Stimulated activated CD8-positive, alpha-beta memory T cell treated with anti-CD3 and anti-CD28 coated beads, Interleukin-7, amount 100 ng/mL, for 48 hours (primary cell): ENCODE measurements around the gene SEZ6L.

Experiments used
- DNase-seq, 2 donors: peaks; one replicate each; pipeline ENCODE4 v3.0.0-alpha.2; 2020; ENCODE audit warnings: low read depth in 1 of 2; ENCODE audit errors: extremely low read depth in 1 of 2

The SEZ6L gene

DNA sequence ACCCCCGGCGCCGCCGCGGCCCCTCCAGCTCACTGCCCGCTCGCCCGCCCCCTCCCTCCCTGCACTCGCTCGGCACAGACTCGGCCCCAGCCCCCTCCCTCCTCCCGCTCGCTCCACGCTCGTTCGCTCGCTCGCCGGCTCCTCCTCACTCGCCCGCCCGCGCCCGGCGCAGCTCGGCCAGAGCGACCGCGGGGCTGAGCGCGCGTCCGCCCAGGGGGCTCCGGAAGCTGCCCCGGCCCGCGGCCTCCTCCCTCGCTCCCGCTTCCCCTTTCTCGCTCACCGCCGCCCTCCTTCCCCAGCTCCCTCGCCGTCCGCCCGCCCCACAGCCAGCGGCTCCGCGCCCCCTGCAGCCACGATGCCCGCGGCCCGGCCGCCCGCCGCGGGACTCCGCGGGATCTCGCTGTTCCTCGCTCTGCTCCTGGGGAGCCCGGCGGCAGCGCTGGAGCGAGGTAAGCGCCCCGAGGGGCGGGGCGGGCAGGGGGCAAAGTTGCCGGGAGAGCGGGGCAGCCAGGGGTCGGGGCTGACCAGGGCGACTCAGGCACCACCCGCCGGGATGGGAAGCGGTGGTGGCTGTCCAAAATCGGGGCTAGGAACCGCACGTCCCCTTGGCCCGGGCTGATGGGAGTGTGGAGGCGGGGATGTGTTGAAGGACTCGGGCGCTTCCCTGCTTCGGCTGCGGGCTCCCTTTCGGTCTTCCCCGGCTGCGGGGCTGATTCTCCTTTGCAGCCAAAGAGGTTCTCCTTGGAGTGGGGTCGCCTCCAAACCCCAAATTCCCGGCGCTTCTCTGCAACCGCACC is at the start of gene SEZ6L:
Gene SEZ6L, plus strand, starts transcription at position 148 of the 797 bp plus-strand sequence. Its CDS starts 208 bp downstream, at position 356.
- DNase-seq: no peak

DNA sequence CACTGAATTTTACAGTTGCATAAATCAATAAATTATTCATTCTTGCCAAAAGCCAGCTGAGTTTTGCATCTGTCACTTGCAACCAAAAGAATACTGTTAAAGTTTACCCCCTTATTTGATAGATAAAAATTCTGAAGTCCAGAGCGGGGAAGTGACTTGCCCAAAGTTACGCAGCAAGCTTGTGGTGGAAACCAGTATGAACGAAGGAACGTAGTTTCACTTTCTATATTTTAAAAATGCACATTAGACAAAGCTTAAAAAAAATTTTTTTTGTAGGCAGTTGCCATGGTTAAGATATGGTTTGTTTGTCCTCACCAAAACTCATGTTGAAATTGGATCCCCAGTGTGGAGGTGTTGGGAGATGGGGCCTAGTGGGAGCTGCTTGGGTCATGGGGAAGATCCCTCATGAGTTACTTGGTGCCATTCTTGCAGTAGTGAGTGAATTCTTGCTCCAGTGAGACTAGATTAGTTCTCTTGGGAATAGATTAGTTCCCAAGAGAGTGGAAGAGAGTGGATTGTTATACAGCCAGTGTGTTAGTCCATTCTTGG is 46.3 kb upstream of the SEZ6L start:
- no peak for DNase-seq

DNA sequence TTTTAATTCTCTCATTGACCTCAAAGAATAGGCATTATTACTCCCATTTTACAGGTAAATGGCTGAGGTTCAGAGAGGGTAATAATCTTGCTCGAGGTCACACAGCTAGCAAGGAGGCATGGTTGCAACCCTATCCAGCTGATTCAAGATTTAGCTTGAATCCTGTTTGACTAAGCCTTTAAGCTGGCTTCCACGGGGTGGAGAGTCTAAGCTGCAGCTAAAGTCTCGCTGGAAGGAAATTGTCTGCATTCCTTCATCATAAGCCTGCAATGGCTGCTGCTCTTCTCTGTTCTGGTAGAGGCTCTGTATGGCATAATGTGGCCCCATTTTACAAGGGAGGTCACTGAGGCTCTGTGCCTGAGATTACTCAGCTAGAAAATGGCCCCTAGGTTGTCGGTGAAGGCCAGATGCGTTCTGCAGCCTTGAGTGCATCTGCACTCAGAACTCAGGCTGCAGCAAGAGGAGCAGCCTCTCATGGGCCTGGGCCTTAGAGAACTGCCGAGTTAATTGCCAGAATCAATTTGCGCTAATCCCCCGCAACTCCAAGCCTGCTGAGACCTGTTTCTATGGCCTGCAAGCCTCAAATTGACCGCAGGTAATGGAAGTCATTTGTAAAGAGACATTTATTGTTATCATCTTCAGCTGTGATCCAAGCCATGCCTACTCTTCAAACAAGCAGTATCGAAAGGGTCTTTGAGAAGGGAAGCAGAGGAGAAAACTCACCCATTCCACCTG is 44.1 kb upstream of the SEZ6L start:
- no peak for DNase-seq

DNA sequence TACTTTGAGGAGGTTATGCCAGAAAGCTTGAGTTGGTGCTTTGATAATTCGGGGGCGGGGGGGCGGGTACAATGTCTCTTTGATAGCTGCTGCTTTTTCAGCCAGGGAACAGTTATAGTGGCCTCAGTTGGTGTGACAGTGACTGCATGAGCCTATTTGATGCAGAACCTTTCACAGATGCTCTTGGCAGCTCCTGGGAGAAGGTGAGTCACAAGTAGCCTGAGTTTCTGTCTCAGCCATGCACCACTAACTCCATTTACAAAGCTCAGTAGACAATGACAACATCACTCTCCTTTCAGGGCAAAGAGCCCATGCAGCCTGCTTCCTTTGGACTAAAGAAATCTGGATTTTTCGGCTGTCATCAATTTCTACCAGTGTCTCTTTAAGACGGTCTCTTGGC is 42.1 kb upstream of the SEZ6L start:
- no peak for DNase-seq

DNA sequence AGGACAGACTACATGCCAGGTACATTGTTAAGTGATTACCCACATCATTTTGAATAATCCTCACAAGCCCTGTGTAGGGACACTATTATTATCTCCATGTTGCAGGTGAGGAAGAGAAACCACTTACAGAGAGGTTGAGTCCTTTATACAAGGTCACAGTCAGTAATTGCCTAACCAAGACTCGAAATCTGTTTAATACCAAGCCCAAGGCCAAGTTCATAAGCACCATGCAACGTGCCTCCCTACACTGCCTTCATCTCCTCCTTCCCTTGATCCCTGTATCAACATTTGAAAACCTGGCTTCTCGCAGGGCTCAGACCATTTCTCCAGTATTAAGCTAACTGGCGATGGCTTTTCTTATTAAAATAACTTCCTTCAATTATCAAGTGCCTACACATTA is 41.7 kb upstream of the SEZ6L start:
- no peak for DNase-seq

DNA sequence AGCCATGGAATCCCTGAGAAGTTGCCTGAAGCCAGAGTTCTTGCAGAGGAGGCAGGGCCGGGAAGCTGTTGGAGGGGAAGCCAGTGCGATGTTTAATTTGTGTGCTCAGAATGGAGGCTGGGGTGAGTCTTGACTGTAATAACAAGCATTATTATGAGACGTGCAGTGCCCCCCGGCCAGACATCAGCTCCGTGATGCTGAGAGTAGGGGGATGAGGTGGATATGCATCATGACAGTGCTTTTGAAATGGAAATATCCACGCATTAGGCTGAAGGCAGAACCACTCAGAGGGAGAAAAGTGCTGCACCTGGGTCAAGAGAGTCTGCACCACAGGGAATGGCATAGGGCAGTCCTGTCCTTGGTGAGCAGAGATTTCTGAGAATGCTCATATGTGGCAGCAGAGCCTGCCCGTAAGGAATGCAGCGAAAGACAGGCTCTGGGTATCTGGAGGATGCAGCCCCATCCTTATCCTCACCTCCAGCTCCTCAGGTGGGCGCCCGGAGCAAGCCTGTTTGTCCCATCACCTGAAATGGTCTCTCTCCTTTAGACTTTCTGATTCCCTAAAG is 37.6 kb upstream of the SEZ6L start:
- no peak for DNase-seq

DNA sequence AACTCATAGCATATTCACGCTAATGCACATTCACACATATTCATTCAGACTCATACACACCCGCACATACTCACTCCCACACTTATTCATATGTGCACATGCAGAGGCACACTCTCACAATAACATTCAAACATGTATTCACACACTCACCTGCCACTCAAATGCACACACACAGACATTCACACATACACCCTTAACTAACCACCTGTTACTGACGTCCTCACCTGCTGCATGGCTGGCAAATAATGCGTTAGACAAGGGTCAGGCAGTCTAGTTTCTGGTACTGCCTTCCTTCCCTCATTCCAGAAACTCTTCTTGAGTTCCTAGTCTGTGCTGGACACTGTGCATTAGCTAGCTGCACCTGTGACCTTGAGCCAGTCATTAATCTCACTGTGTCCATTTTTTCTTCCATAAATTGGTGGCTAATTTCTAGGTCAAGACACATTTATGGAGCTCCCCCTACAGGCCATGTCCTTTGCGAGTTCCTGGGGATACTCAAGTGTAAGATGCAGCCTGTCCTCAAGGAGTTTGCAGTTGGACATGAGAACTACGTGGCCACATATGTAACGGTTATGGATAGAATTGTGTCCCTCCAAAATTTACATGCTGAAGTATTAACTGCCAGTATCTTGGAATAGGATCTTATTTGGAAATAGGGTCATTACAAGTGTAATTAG is 34.5 kb upstream of the SEZ6L start:
- DNase-seq: no peak

DNA sequence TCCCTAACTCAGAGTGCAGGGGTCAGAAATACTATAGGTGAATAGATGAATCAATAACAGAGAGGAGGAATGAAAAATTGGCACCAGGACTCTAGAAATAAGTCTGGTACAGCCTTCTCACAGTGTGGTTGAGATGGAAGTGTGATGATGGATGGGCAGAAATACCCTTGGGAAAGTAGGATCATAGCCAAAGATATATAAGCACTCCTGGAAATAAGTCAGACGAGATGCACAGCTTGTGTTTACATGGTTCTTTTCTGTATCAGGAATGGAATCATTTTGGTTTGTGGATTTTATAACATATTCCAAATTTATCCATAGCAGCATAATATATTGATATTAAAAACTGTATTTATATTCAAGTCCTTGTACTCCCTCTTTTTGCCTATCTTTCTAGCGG is 33.5 kb upstream of the SEZ6L start:
- no peak for DNase-seq

DNA sequence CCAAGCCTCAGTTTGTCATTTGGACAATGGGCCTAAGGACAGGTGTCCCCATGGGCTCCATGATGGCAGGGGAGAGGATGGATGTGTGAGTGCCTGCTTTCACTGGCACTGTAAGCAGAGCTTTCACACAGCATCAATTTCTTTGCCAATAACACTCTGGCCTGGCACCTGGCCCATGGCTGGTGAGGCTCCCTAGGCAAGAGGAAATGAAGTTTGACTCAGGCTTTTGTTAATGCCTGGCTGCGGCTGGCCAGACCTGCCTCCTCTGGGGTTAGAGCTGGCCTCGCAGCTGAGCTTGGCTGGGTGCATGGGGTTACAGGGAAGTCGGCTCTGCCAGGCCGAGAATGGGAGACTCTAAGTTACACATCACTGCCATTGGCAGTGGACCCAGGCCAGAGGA is 30.0 kb upstream of the SEZ6L start:
- no peak for DNase-seq

DNA sequence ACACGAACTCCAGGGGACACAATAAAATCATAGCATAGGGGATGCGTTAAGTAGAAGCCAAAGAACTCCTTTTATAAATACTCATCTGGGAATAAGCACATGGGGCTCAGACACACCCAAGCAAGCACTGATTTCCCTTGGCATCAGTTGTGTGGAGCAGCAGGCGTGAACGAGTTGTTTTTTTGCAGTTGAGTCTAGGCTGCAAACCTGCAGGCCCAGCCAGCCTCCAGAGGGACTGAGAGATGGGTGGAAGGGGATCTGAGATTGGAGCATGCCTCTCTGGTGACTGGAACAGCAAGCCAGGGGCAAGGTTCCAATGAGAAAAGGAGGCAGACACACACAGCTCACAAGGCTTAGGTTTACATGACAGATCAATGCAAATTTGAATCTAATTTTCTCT is 27.4 kb upstream of the SEZ6L start:
- no peak for DNase-seq

DNA sequence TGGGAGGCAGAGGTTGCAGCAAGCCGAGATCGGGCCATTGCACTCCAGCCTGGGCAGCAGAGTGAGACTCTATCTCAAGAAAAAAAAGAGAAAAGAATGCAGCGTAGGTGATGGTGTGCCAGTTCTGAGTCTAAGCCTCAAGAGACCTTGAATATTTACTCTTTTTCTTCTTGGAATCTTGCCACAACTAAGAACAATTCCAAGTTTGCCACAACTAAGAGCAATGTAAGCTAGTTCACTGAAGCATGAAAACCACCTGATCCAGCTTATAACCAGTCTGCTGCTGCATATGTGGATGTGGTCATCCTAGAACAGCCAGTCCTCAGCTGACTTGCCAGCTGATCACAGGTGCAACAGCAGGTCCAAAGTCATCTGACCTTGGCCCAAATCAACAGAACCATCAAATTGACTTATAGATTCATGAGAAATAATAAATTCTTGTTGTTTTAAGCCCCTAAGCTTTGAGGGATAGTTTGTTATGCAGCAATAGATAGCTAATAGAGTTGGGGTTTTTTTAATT is 25.4 kb upstream of the SEZ6L start:
- DNase-seq: no peak

DNA sequence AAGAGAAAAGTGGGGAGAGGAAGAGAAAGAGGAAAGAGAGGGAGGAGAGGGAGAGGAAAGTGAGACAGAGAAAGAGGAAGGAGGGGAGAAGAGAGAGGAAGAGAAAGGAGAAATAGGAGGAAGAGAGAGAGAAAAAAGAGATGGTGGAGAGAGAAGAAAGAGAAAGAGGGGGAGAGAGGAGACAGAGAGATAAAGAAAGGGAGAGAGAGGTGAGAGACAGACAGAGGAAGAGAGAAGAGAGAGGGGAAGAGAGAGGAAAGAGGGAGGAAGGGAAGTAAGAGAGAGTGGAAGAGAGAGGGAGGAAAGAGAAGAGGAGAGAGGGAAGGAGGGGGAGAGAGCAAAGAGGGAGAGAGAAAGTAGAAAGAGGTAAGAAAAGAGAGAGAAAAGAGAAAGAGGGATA is 9.4 kb upstream of the SEZ6L start:
- no peak for DNase-seq

DNA sequence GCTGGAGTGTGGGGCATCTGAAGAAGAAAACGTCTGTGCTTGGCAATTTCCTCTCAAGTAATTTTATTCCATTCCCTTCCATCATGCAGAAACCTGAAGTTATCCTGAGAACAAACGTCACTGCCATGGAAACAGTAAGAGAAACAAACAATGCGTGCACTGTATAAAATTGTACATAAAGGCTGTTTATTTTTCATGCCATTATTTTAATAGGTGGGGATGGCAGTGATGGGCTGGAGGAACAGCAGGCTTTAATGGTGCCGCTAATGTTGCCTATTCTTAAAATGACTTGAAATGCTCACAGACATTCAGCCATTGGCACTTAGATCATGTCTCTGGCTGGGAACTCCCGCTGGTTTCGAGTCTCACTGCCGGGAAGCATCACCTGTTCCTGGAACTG is 7.5 kb upstream of the SEZ6L start:
- DNase-seq: no peak

DNA sequence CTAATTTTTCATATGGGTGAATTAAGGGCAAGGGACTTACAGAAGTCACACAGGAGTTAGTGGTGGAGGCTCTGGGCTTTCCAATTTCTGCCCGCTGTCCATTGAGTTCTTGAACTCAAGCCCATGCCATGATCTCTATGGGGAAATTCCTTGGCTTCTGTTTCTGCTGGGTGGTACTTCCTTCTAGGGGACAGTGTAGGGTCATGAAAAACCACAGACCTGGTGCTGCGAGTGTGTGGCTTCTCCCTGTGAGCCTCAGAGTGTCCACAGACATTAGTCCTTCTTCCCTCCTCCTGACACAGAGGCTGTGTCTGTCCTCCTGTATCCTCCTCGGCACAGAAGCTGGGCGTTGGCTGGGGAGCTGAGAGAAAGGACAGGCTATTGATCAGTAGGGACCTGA is 6.3 kb upstream of the SEZ6L start:
- DNase-seq: no peak

DNA sequence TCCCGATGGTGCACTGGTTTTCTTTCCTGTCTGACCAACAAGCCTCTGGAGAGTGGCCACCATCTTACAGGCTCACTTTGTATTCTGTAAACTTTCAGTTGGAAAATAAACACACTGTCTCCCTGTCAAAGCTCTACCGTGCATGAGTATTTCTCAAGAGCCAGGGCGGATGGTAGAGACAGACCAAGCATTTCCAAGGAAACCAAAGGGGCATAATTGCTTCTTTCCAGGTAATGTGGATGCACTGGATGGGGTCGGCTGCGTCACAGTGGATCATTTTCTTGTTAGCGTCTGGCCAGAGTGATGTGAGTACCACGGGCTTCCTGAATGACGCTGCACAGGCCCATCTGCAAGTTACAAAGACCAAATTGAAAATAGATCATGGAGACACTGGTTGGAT is 5.1 kb upstream of the SEZ6L start:
- no peak for DNase-seq

DNA sequence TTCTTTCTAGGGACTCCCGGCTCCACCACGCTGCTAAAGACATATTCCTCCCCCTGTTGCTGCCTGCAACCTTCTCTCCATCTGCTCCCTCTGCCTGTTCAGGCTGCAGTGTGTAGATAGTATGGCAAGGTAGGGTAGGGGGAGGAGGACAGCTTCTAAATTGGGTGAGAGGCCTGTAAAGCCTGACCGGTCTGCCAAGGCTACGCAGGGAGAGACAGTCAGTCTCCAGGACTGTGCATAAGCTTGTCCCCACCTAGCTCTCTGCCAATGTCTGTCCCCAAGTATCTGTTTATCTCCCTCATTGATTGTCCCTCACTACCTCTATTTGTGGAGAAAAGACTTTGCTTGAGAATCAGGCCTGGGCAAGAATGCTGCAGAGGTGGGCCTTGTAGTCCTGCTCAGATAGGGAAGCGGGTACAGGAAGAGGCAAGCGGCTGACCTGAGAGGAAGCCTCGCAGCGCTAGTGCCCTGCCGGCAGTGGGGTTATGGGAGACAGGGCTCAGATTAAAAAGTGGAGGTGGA is 871 bp upstream of the SEZ6L start:
- no peak for DNase-seq

DNA sequence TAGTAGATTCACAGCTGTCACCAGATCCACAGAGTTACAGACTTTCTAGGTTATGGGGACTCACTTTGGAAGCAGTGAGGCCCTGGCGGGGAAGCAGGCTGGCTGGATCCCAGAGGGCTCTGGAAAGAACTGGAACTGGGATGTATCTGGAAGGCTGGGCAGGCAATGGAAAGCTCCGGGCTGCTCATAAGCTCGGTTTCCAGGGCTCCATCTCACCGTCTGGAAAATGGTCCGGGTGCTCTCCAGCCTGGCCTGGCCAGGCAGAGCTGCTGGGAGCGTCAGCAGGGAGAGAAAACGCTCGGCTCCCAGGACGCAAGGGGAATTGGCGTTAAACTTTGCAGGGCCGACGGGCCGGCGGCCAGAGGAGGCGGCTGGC is 335 bp upstream of the SEZ6L start:
- DNase-seq: no peak

DNA sequence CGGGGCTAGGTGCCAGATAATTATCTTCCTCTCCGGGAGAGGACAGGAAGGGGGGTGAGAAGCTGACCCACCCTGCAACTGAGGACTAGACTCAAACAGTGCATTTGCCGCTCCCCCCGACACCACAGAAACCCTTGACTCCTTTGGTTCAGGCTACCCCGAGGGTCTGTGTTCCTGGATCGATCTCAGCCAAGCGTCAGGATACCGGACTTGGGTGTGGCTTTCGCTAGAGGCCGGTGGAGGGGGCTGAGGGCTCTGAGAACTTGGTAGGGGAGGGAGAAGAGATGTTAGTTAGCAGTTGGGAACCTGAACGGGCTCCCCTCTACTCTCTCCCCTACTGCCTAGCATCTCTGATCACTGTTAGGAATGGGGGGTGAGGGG is 840 bp downstream of the SEZ6L start:
- no peak for DNase-seq

DNA sequence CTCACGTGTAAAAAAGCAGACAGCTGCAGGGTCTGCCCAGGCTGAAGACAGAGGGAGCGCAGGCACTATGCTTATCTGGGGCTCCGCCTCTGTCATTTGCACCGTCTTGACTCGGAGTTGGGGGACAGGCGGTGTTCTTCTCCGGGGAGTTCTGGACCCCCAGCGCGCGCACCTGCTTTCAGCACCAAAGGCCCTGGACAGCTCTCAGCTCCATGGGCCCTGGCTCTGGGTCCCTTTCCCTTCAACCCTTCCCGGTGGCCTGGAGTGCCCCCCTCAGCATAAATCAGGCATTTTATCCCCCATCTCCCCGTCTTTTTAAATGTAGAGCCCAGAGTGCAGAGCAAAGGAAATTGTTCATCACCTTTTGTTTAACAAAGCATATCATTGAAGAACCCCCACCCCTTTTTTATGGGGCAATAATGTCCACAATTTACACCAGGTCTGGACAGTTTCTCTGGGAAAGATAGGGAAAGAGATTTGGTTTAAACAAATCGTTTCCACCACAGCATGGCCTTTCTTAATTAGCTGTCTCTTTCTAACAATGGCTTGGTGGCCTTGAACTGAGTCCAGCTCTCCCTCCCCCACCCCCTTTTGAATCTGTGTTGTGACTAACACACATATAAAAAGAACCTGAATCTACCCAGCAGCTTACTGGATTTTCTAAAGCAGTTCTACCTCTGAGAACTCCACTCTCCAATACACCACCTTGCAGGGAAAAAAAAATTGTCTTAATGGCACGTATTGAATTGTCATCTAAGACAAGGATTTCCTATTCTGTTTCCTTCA is 1.7 kb downstream of the SEZ6L start:
- DNase-seq: no peak

DNA sequence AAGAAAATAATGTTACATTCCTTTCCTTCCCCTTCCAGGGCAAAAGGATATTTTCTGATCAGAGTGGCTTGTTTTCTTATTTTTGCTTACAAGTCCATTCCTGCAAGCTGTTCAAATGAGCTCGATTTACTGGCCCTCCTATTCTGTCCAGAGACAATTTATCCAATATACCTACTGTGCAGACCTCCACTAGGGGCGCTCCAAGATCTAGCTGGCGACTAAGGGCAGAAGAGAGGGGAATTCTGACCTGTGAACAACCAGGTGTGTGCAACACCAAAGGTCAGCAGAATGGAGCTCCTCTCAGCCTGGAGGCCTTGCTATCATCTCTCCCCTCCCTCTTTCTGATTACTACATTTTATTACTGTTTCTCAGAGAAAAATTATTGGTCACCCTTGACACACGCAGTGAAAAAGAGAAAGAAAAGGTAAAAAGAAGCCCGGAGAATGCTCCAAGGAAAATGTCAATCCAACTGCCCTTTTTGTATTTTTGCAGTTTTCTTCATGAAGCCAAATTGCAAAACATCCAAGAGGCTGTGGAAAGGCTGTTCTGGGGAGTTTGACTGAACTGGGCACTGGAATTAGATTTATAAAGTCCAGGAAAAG is 3.2 kb downstream of the SEZ6L start:
- no peak for DNase-seq
